GM21526 (cell line): ENCODE results near the gene RBL1.
"Not testable (repeated sequence)": the region's sequence is repeated elsewhere in the genome, so short reads cannot be mapped to it uniquely, and the experiment has no call there.

Source experiments
- ATAC-seq: cut with Tn5 transposase; IDR thresholded peaks from one replicate; pipeline ENCODE4 v1.9.1; 2021; ENCODE audit warnings: moderate library complexity; ENCODE audit not compliant: unreplicated experiment, low FRiP score

Gene RBL1

DNA sequence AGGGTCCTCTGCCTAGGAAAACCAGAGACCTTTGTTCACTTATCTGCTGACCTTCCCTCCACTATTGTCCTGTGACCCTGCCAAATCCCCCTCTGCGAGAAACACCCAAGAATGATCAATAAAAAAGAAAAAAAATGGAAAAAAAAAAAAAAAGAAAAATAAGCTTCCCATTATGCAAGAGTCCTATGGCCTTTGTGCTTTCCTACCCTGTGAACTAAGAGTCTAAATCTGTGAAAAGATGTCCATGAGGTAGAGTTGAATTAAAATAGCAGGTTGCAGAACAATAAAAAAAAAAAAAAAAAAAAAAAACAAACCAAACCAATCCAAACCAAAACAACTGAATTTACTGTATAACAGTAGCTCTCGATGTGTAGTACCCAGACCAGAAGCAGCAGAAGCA is 94.2 kb downstream of the RBL1 start:
- ATAC-seq, result not testable (repeated sequence)

DNA sequence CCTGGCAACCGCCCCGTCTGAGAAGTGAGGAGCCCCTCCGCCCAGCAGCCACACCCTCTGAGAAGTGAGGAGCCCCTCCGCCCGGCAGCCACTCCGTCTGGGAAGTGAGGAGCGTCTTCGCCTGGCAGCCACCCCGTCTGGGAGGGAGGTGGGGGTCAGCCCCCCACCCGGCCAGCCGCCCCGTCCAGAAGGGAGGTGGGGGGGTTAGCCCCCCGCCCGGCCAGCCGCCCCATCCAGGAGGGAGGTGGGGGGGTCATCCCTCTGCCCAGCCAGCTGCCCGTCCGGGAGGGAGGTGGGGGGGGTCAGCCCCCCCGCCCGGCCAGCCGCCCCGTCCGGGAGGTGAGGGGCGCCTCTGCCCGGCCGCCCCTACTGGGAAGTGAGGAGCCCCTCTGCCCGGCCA is 95.6 kb downstream of the RBL1 start:
- not testable (repeated sequence) for ATAC-seq

DNA sequence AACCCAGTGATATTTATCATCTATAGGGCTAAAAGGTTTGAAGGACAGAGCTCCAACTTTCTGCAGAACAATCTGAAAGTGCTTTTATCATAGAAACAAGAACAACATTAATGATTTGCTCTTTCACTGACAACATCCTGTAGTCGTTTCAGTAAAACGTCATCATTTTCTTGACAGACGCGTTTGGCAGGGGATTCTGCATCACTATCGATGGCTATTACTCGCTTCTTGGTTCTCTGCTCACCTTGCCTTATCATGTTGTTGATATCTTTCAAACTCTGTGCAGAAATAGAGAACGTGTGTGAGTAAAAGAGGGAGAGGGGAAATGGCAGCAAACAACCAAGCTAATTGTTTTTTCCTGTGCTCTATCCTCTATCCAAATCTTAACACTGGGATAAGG is 97.1 kb downstream of the RBL1 start:
- ATAC-seq, result no peak

DNA sequence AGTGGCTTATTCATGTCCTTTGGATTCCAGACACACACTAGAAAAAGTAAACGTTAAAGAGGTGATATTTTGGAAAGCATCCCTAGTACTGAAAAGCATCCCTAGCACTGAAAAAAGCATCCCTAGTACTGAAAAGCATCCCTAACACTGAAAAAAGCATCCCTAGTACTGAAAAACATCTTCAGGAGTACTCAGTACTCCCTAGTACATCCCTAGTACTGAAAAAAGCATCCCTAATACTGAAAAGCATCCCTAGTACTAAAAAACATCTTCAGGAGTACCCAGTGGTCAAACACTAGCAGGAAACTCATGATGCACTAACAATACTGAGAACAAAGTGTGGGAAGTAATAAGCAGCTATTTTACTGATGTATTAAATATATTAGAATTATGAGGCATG is 98.7 kb downstream of the RBL1 start:
- ATAC-seq, result no peak

DNA sequence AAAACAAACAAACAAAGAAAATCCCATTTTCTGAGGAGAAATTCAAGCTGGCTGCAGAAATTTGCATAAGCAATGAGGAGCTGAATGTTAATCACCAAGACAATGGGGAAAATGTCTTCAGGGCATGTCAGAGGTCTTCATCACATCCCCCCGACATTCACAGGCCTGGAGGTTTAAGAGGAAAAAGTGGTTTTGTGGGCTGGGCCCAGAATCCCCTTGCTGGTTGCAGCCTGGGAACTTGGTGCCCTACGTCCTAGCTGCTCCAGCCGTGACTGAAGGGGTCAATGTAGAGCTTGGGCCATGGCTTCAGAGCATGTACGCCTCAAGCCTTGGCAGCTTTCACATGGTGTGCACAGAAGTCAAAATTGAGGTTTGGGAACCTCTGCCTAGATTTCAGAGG is 101.6 kb downstream of the RBL1 start:
- ATAC-seq, result not testable (repeated sequence)

DNA sequence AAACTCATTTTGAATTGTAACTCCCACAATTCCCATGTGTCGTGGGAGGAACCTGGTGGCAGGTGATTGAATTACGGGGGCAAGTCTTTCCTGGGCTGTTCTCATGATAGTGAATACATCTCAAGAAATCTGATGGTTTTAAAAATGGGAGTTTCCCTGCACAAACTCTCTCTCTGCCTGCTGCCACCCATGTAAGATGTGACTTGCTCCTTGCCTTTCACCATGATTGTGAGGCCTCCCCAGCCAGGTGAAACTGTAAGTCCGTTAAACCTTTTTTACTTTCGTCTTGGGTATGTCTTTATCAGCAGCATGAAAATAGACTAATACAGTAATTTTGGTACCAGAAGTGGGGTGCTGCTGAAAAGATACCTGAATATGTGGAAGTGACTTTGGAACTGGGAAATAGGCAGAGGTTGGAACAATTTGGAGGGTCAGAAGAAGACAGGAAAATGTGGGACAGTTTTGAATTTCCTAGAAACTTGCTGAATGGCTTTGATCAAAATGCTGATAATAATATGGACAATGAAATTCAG is 102.9 kb downstream of the RBL1 start:
- no peak for ATAC-seq

DNA sequence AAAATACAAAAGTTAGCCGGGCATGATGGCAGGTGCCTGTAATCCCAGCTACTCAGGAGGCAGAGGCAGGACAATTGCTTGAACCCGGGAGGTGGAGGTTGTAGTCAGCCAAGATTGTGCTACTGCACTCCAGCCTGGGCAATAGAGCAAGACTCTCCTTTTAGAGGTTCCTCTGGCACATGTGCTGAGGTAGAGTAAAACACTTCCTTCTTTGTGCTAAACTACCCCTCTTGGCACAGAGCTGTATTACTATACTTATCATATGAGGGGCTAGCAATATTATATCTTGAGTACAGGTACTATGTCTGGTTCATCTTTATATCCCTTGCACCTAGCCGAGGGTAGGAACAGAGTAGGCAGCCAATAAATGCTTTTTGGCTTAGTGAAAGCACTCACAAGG is 104.1 kb downstream of the RBL1 start:
- ATAC-seq, result no peak

DNA sequence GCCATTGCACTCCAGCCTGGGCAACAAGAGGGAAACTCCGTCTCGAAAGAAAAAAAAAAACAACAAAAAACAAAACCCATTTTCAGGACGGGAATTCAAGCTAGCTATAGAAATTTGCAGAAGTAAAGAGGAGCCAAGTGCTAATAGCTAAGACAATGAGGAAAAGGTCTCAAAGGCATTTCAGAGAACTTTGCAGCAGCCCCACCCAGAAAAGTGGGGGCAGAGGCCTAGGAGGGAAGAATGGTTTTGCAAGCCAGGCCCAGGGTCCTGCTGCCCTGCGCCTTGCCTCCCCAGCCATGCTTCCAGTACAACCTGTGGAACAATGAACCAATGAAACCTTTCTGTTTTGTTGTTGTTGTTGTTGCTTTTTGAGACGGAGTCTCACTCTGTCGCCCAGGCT is 106.0 kb downstream of the RBL1 start:
- no peak for ATAC-seq

DNA sequence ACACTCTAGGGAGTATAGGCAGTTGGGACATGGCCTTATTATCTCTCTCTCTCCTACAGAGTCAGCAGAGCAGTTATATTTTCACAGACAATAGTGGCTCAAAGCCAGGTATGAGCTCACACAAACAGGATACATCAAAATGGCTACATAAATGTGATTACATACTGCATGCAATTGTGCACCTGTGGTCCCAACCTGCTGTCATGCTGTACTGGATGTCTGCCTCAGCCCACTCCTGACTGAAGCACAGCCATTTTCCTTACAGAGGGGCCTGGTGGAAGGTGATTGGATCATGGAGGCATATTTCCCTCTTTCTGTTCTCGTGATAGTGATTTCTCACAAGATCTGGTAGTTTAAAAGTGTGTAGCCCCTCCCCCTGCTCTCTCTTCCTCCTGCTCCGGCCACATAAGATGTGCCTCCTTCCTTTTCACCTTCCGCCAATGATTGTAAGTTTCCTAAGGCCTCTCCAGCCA is 107.3 kb downstream of the RBL1 start:
- ATAC-seq, result no peak

DNA sequence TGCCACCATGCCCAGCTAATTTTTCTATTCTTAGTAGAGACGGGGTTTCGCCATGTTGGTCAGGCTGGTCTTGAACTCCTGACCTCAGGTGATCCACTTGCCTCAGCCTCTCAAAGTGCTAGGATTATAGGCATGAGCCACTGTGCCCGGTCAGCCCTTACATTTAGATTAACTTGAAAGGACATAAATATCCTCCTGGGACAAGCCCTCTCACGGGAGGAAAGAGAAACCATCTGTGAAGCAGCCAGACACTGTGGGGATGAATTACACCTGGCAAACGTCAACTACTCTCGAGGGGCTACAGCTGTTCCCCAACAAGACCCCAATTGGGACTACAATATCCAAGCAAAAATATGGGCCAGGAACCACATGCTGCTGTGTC is 111.5 kb downstream of the RBL1 start:
- ATAC-seq, result no peak

DNA sequence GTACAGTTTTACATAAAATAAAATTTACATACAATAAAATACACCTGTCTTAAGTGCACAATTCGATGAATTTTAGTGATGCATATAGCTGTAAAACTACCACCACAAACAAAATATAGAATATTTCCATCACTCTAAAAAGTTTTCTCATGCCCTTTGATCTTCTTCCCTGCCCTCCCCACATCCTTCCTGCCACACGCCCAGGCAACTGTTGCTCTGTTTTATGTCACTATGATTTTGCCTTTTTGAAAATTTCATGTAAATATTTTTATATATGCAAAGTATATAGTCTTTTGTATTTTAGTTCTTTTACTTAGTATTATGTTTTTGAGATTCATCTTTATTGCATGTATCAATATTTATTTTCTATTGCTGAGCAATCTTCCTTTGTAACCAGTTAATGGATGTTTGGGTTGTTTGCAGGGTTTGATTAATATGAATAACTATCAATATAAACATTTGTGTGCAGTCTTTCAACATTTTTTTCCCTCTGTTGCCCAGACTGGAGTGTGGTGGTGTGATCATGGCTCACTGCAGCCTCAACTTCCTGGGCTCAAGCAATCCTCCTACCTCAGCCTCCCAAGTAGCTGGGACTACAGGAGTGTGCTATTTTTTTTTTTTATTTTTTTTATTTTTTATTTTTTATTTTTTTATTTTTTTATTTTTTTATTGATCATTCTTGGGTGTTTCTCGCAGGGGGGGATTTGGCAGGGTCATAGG is 120.5 kb downstream of the RBL1 start:
- ATAC-seq, result no peak

DNA sequence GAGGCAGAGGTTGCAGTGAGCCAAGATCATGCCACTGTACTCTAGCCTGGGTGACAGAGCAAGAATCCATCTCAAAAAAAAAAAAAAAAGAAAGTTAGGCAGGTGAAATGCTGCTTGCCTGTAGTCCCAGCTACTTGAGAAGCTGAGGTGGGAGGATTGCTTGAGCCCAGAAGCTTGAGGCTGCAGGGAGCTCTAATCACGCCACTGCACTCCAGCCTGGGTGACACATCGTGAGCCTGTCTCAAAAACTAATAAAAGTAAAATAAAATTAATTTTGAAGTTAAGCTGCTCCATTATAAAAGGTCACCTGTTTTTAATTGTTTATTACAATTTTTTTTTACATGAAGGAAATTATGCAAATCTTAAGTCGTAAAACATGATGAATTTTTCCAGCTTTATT is 121.1 kb downstream of the RBL1 start:
- ATAC-seq, result no peak

DNA sequence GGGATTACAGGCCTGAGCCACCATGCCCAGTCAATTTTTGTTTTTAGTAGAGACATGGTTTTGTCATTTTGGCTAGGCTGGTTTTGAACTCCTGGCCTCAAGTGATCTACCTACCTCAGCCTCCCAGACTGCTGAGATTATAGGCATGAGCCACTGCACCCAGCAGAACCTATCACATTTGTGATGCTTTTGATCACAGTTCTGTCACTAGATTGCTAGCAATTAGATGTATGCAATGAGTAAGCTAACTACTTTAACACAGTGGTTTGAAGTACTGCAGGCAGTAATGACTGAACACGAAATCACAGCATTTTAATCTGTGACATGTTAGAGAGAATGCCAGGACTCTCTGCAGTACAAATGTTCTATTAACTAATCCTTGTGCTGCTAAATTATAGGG is 124.7 kb downstream of the RBL1 start:
- ATAC-seq, result no peak

DNA sequence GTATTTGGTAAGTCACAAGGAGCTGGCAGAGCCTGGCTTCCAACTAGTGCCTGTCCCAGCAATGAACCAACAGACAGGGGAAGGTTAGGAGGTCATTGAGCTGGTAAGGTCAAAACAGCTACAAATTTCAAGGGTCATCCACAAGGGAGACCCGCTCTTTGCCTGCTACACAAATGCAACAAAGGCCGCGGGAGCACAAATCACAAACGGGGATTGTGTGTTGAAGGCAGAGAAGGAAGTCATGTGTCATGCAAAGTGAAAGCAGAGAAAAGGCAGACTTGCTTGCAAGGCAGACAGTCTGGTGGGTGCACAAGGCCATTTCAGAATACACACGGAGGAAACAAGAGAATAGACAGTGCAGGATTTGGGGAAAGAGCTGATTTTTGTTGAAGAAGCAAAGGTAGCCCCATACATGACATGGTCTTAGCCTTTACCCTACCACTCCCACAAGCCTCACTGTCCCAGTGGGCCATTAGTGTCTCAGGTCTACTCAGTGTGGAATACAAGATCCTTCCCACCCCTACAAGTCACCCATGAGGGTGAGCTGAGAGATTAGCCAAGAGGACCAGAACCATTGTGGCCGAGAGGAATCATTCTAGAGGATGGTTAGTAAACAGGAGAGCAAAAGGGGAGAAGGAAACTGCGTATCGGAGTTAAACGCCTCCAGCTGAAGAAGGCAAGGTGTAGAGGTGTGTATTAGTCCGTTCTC is 126.2 kb downstream of the RBL1 start:
- no peak for ATAC-seq

DNA sequence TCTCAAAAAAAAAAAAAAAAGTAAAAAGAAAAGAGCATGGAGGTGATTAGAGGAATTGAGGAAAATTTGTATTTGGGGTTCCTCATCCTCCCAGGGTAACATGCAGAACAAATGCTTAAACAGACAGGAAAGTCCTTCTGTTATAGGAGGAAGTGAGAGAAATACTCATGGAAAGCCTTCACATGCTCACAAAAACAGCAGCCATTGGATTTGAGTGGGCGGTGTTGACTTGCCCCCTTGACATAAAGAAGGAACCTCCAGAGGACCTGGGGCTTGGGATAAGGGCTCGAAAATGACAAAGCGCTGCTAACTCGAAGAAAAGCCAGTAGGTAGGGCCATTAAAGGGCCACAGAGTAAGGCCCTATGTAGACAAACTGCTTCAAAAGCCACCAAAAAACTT is 126.7 kb downstream of the RBL1 start:
- ATAC-seq, result no peak

DNA sequence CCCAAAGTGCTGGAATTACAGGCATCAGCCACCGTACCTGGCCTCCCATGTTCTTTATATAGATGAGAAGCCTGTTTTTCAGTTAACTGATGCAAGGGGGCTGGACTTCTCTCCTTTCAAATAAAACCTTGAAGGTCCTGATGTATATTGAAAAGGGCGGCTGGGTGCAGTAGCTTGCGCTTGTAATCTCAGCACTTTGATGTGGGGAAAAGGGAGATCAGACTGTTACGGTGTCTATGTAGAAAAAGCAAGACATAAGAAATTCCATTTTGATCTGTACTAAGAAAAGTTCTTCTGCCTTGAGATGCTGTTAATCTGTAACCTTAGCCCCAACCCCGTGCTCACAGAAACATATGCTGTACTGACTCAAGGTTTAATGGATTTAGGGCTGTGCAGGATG is 128.2 kb downstream of the RBL1 start:
- ATAC-seq, result no peak

DNA sequence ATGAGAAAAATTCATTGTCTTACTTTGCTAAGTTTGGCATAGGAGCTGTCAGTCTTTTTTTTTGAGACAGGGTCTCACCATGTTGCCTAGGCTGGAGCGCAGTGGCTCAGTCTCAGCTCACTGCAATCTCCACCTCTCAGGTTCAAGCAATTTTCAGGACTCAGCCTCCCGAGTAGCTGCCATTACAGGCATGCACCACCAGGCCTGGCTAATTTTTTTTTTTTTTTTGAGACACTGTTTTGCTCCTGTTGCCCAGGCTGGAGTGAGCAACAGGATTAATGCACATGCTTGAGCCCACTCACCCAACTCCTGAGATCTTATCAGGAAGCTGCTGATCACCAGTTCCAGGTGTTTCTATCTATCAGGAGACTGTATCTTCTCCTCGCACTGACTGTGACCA is 128.8 kb downstream of the RBL1 start:
- ATAC-seq, result not testable (repeated sequence)

DNA sequence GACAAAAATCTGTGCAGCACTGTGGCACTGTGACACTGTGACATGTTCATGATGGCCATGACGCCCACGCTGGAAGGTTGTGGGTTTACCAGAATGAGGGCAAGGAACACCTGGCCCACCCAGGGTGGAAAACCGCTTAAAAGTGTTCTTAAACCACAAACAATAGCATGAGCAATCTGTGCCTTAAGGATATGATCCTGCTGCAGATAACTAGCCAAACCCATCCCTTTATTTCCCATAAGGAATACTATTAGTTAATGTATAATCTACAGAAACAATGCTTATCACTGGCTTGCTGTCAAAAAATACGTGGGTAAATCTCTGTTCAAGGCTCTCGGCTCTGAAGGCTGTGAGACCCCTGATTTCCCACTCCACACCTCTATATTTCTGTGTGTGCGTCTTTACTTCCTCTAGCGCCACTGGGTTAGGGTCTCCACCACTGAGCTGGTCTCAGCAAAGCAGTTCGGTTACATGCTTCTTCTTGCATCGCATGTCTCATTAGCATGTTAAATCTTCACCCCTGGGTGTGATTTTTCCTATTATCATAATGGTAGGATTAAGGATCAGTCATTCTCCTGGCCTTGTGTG is 133.3 kb downstream of the RBL1 start:
- ATAC-seq, result not testable (repeated sequence)

DNA sequence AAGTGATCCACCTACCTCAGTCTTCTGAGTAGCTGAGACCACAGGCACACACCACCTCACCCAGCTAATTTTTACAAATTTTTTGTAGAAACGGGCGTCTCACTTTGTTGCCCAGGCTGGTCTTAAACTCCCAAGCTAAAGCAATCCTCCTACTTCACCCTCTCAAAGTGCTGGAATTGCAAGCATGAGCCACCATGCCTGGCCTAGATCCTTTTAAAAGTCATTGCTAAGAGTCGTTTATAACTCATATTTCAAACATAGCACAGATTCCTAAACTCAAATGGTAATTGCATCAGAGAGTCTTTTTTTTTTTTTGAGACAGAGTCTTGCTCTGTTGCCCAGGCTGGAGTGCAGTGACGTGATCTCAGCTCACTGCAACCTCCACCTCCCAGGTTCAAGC is 136.6 kb downstream of the RBL1 start:
- no peak for ATAC-seq

DNA sequence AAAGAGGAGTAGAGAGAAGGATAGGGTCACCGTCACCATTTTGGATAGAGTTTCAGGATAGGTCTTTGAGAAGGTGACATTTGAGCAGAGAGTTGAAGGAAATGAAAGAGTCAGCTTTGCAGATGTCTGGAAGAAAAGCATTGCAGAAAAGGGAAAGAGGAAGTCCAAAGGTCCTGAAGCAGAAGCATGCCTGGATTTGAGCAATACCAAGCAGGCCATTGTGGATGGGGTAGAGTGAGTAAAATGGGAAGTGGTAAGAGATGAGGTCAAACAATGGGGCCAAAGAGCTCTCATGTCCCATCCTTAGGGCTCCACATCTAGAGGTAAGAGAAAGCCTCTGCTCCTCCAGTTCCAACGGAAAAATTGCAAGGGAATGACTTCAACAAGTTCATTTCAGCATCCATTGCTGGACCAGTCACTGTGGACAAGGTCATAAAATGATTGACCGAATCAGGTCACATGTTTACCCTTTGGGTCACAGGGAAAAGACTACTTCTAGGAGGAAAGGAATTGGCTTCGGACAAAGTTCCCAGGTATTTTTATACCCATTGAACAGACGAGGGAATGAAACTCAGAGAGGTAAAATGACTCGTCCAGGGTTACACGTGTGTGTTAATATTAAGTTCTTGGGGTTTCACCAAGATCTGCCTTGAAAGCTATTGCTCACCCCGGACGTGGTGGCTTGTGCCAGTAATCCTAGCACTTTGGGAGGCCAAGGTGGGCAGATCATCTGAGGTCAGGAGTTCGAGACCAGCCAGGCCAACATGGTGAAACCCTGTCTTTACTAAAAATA is 137.7 kb downstream of the RBL1 start:
- ATAC-seq, result no peak

DNA sequence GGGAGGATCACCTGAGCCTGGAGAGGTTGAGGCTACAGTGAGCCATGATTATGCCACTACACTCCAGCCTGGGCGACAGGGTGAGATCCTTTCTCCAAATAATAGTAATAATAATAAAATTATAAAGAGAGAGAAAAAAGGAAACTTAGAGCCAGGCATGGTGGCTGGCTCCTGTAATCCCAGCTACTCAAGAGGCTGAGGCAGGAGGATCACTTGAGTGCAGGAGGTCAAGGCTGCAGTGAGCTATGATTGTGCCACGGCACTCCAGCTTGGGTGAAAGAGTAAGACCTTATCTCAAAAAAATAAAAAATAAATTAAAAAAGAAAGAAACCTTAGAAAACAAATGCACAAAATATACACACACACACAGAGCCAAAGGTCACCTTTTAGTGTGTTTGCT is 139.1 kb downstream of the RBL1 start:
- ATAC-seq, result no peak
